WTC11 (cell line): ENCODE results near the gene OGG1. TPM values are rescaled to one million over a fixed set of nuclear protein-coding genes. Genes with fewer than 3 reads are reported as not detected.

Source experiments
- ATAC-seq: fragments of 200-7000 bp; cut with Tn5 transposase; 2 replicates; pipeline ENCODE4 v1.10.0; 2021; ENCODE audit warnings: mild to moderate bottlenecking, moderate library complexity
- CTCF ChIA-PET: fragments of 300-600 bp; sonication (Branson Sonifier 250); formaldehyde crosslinking; loops from one replicate; lab custom pipeline; 2021; ENCODE audit warnings: antibody characterized with exemption; lab: Charles Lee
- POLR2A ChIA-PET: fragments of 350-600 bp; sonication (Branson Sonifier 250); formaldehyde crosslinking; loops from one replicate; lab custom pipeline; 2021; ENCODE audit warnings: antibody characterized with exemption; lab: Charles Lee
- DNase-seq: peaks from one replicate; pipeline ENCODE4 v3.0.0; 2021; ENCODE audit warnings: low spot score
- H3K27ac Mint-ChIP-seq: 2 replicates; pipeline ENCODE4 v1.8.0; 2021; ENCODE audit warnings: mixed read lengths
- H3K27me3 Mint-ChIP-seq: 2 replicates; pipeline ENCODE4 v1.8.0; 2021; ENCODE audit warnings: low read depth, mild to moderate bottlenecking, moderate library complexity, mixed read lengths
- H3K36me3 Mint-ChIP-seq: 2 replicates; pipeline ENCODE4 v1.8.0; 2021; ENCODE audit warnings: mixed read lengths
- H3K4me1 Mint-ChIP-seq: 2 replicates; pipeline ENCODE4 v1.8.0; 2022; ENCODE audit warnings: mixed read lengths
- H3K4me3 Mint-ChIP-seq: 2 replicates; pipeline ENCODE4 v1.8.0; 2021; ENCODE audit warnings: mild to moderate bottlenecking, moderate library complexity, mixed read lengths
- H3K9me3 Mint-ChIP-seq: 2 replicates; pipeline ENCODE4 v1.8.0; 2021; ENCODE audit warnings: mixed read lengths
- AFF4 ChIP-seq: sonication (generic); formaldehyde crosslinking; IDR thresholded peaks from 2 replicates; pipeline ENCODE4 v1.8.1; 2023; ENCODE audit warnings: mild to moderate bottlenecking, missing genetic modification reagents, borderline replicate concordance
- CBFB ChIP-seq: sonication (generic); formaldehyde crosslinking; IDR thresholded peaks from 2 replicates; pipeline ENCODE4 v1.8.1; 2022; ENCODE audit warnings: mild to moderate bottlenecking, low read depth, missing genetic modification reagents
- E2F1 ChIP-seq: sonication (generic); formaldehyde crosslinking; IDR thresholded peaks from 2 replicates; pipeline ENCODE4 v1.8.0; 2022; ENCODE audit warnings: mild to moderate bottlenecking, missing genetic modification reagents
- FOXP4 ChIP-seq: sonication (generic); formaldehyde crosslinking; IDR thresholded peaks from 2 replicates; pipeline ENCODE4 v1.8.0; 2022; ENCODE audit warnings: mild to moderate bottlenecking, missing genetic modification reagents
- NFYB ChIP-seq: sonication (generic); formaldehyde crosslinking; conservative IDR thresholded peaks from 2 replicates; pipeline ENCODE4 v1.8.0; 2022; ENCODE audit warnings: low read depth, missing genetic modification reagents
- TCF7 ChIP-seq: sonication (generic); formaldehyde crosslinking; IDR thresholded peaks from 2 replicates; pipeline ENCODE4 v1.8.0; 2022; ENCODE audit warnings: mild to moderate bottlenecking, low read depth, missing genetic modification reagents, moderate library complexity
- ZNF425 ChIP-seq: fragments of 250-450 bp; sonication (Bioruptor Pico); conservative IDR thresholded peaks from 2 replicates; pipeline ENCODE4 v1.9.0; 2021; ENCODE audit warnings: mild to moderate bottlenecking
- ZNF512 ChIP-seq: sonication (generic); formaldehyde crosslinking; IDR thresholded peaks from 2 replicates; pipeline ENCODE4 v1.8.1; 2022; ENCODE audit warnings: missing genetic modification reagents, borderline replicate concordance
- ZSCAN18 ChIP-seq: fragments of 250-450 bp; sonication (Bioruptor Pico); IDR thresholded peaks from 2 replicates; pipeline ENCODE4 v2.1.2; 2022; ENCODE audit warnings: mild to moderate bottlenecking, moderate library complexity
- total RNA-seq: library from RNA; stranded (reverse); gene quantifications from 3 replicates; pipeline ENCODE4 v1.2.3, GENCODE V29; 2021

OGG1 gene
- total RNA-seq, 1 experiment from 2014 or later: 27.3 TPM

- CTCF ChIA-PET: interaction anchor here (1.3 kb wide), 1 partner anchor 28 kb away, joined by 3 read pairs; the partner anchor contains the start of gene OGG1
- no peak for ATAC-seq
- peaks cover 41% of the 10 kb centered on the region for H3K27me3 Mint-ChIP-seq
- no peak for DNase-seq
- POLR2A ChIA-PET: no interaction called here
- TF ChIP-seq AFF4 (CRISPR knock-in tag): no peak
- no peak for TF ChIP-seq TCF7 (CRISPR knock-in tag)
- TF ChIP-seq ZSCAN18: no peak
- TF ChIP-seq E2F1 (CRISPR knock-in tag): no peak
- no peak for TF ChIP-seq CBFB (CRISPR knock-in tag)
- no peak for TF ChIP-seq NFYB (CRISPR knock-in tag)
- no peak for TF ChIP-seq ZNF512
- TF ChIP-seq, all 79 proteins: peak for 0
- no peak overlapping the region for H3K27ac Mint-ChIP-seq
- H3K4me3 Mint-ChIP-seq: no peak overlapping the region
- peaks cover 18% of the 10 kb centered on the region for H3K36me3 Mint-ChIP-seq
- H3K4me1 Mint-ChIP-seq: no peaks in the 10 kb centered on the region
- no peaks in the 10 kb centered on the region for H3K9me3 Mint-ChIP-seq
Measured at GRCh38 chr3:9777694-9778021, 27.9 kb downstream of the OGG1 start.

GRCh38 chr3:9778143-9779074, 28.7 kb downstream of the OGG1 start:
- H3K4me3 Mint-ChIP-seq: no peak overlapping the region
- ATAC-seq: no peak
- no peak overlapping the region for H3K27ac Mint-ChIP-seq
- H3K9me3 Mint-ChIP-seq: no peaks in the 10 kb centered on the region
- POLR2A ChIA-PET: no interaction called here
- peaks cover 23% of the 10 kb centered on the region for H3K36me3 Mint-ChIP-seq
- no peak for TF ChIP-seq FOXP4
- no peak for TF ChIP-seq ZNF425 (CRISPR knock-in tag)
- TF ChIP-seq, all 79 proteins: peak for 0
- DNase-seq: no peak
- CTCF ChIA-PET: interaction anchor here (1.3 kb wide), 1 partner anchor 29 kb away, joined by 3 read pairs; the partner anchor contains the start of gene OGG1
- Mint-ChIP-seq H3K4me1 (no peaks in the 10 kb centered on the region), H3K27me3 (peaks cover 36% of the 10 kb centered on the region)
